ENCODE data around the gene WRAP73.

Gene WRAP73

DNA sequence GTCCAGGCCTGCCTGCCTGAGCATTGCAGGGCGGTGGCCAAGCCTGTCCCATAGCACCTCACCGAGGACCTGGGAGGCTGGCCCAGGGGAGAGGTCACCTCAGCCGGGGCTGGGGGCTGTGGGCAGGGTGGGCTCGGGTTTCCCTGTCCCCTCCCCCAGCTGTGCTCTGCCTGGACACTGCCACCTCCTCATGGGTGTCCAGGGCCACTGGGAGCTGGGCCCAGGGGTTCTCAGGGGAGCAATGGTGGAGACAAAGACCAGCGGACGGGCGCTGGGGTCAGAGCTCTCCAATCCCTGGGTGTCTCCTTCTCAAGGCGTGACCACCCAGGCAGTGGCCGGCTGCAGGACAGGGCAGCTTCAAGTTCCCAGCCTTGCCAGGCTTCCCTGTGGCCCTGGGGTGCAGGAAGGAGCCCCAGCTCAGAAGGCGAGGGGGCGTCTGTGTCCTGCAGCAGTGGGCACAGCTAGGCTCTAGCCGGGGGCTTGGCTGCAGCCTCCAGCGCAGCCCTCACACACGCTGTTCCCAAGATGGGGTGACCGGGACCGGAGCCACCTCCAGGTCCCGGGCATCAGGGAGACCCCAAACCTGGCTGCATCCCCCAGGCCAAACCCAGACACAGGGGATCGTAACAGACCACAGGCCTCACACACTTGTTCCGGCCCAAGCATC, 31.5 kb upstream of the WRAP73 start:
- no peaks in the 10 kb centered on the region for H3K79me2 ChIP-seq (ENCODE audit: low read length)
- H3K9me3 ChIP-seq (ENCODE audit: insufficient read depth, low read length), result no peaks in the 10 kb centered on the region
- no peak overlapping the region for H3K9ac ChIP-seq (ENCODE audit: low read length)
- no peak overlapping the region for H2AFZ ChIP-seq (ENCODE audit: low read depth, low read length)
- H3K27ac ChIP-seq (ENCODE audit: low read length), result no peak overlapping the region
- H3K4me3 ChIP-seq (ENCODE audit: low read length), result no peak overlapping the region
- H3K4me2 ChIP-seq (ENCODE audit: low read length), result peak overlapping the region; percentile 43; the same call in 1 of the 2 replicates
- TF ChIP-seq, protein P1, sequence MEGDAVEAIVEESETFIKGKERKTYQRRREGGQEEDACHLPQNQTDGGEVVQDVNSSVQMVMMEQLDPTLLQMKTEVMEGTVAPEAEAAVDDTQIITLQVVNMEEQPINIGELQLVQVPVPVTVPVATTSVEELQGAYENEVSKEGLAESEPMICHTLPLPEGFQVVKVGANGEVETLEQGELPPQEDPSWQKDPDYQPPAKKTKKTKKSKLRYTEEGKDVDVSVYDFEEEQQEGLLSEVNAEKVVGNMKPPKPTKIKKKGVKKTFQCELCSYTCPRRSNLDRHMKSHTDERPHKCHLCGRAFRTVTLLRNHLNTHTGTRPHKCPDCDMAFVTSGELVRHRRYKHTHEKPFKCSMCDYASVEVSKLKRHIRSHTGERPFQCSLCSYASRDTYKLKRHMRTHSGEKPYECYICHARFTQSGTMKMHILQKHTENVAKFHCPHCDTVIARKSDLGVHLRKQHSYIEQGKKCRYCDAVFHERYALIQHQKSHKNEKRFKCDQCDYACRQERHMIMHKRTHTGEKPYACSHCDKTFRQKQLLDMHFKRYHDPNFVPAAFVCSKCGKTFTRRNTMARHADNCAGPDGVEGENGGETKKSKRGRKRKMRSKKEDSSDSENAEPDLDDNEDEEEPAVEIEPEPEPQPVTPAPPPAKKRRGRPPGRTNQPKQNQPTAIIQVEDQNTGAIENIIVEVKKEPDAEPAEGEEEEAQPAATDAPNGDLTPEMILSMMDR (IDR thresholded peaks at IDR 0.05; ENCODE audit: low read depth, low read length), result no peak
- TF ChIP-seq EZH2phosphoT487 (IDR thresholded peaks at IDR 0.05; ENCODE audit: low read depth), result no peak
- peaks cover 53% of the 10 kb centered on the region for H3K4me1 ChIP-seq (ENCODE audit: low read length)
- H3K36me3 ChIP-seq (replicated peaks; ENCODE audit: low read depth, low read length), result no peaks in the 10 kb centered on the region
- H4K20me1 ChIP-seq (ENCODE audit: insufficient read depth, low read length), result no peaks in the 10 kb centered on the region
- H3K27me3 ChIP-seq (ENCODE audit: low read depth, low read length), result peaks cover 18% of the 10 kb centered on the region

DNA sequence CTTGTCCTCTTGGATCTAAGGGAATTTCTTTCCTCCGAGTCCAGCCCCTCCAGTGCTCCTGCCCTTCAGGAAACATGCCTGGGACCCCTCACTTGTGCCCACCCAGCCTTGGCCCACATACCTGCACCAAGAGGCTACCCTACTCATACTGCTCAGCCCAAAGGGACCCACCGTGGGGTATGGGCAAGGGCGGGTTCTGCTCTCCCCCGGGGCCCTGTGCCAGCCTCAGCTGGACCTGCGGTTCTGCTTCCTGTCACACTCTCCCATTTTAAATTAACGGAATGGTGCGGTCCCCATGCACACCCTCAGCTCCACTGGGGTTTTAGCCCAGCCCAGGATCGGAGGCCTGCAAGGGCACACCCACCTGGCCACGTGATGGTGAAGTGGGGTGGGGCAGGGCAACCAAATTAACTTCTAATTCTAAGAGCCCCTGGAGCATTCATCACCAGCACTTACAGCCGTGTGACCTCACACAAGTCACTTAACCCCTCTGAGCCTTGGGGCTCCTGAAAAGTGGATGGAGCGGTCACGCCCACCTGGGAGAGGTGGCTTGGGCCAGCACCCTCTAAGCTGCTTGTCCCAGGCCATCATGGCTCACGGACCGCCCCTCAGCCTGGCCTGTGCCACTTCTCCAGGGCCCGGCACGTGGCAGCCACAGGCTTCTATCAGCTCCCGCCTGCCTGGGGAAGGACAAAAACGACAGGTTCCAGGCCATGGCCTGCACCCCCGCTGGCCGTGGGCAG, 30.8 kb upstream of the WRAP73 start:
- no peaks in the 10 kb centered on the region for H3K79me2 ChIP-seq (ENCODE audit: low read length)
- H3K9me3 ChIP-seq (ENCODE audit: insufficient read depth, low read length), result no peaks in the 10 kb centered on the region
- H3K4me1 ChIP-seq (ENCODE audit: low read length), result peaks cover 54% of the 10 kb centered on the region
- H2AFZ ChIP-seq (ENCODE audit: low read depth, low read length), result no peak overlapping the region
- H3K9ac ChIP-seq (ENCODE audit: low read length), result no peak overlapping the region
- peak overlapping the region; percentile 43 for H3K4me2 ChIP-seq (ENCODE audit: low read length)
- TF ChIP-seq, protein P1 (IDR thresholded peaks at IDR 0.05; ENCODE audit: low read depth, low read length), result no peak
- TF ChIP-seq EZH2phosphoT487 (IDR thresholded peaks at IDR 0.05; ENCODE audit: low read depth), result no peak
- H4K20me1 ChIP-seq (ENCODE audit: insufficient read depth, low read length), result no peaks in the 10 kb centered on the region
- H3K27me3 ChIP-seq (ENCODE audit: low read depth, low read length), result peaks cover 15% of the 10 kb centered on the region
- peak overlapping the region; percentile 32; the same call in 1 of the 2 replicates for H3K4me3 ChIP-seq (ENCODE audit: low read length)
- H3K27ac ChIP-seq (ENCODE audit: low read length), result no peak overlapping the region
- no peaks in the 10 kb centered on the region for H3K36me3 ChIP-seq (replicated peaks; ENCODE audit: low read depth, low read length)

DNA sequence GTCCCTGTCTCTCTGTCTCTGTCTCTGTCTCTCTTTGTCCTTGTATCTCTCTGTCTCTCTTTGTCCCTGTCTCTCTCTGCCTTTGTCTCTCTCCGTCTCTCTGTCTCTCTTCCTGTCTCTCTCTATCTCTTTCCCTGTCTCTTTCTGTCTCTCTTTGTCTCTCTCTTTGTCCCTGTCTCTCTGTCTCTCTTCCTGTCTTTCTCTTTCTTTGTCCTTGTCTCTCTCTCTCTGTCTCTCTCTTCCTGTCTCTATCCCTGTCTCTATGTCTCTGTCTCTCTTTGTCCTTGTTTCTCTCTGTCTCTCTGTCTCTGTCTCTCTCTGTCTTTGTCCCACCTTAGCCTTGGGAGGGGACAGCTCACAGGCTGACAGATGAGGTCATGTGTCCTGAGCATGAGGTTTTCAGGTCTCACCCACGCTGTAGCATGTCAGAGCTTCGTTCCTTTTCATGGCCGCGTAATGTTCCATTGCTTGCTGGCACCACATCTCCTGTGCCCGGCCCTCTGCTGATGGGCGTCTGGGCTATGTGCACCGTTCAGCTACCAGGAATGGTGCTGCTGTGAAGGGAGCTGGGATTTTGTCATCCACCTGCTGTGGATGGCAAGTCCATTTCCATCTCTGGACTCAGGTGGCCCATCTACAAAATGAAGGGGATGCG, 30.0 kb upstream of the WRAP73 start:
- TF ChIP-seq, protein P1 (IDR thresholded peaks at IDR 0.05; ENCODE audit: low read depth, low read length), result no peak
- TF ChIP-seq EZH2phosphoT487 (IDR thresholded peaks at IDR 0.05; ENCODE audit: low read depth), result no peak
- Histone ChIP-seq H3K9me3 (ENCODE audit: insufficient read depth, low read length) (no peaks in the 10 kb centered on the region), H4K20me1 (ENCODE audit: insufficient read depth, low read length) (no peaks in the 10 kb centered on the region), H3K79me2 (ENCODE audit: low read length) (no peaks in the 10 kb centered on the region), H3K9ac (ENCODE audit: low read length) (no peak overlapping the region), H3K4me2 (ENCODE audit: low read length) (peak overlapping the region; percentile 43; the same call in 1 of the 2 replicates), H2AFZ (ENCODE audit: low read depth, low read length) (no peak overlapping the region), H3K36me3 (replicated peaks; ENCODE audit: low read depth, low read length) (no peaks in the 10 kb centered on the region), H3K4me3 (ENCODE audit: low read length) (peak overlapping the region; percentile 32; the same call in 1 of the 2 replicates), H3K4me1 (ENCODE audit: low read length) (peaks cover 60% of the 10 kb centered on the region), H3K27me3 (ENCODE audit: low read depth, low read length) (peaks cover 15% of the 10 kb centered on the region), H3K27ac (ENCODE audit: low read length) (no peak overlapping the region)

DNA sequence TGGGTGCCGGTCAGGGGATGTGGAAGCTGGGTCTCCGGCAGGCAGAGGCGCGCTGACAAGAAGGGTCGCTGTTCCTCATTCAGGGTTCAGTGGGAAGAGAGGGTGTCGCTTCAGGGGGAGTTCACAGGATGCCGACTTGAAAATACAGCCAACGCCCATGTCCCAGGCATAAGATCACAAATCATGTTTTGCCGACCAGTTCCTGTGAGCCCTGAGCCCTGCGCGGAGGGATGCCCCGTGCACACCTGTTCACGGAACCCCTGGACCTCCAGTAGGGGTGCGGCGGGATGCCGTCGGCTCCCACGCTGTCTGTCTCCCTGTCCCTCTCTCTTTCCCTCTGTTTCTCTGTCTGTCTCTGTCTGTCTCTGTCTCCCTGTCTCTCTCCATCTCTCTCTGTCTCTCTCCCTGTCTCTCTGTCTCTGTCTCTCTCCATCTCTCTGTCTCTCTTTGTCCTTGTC, 29.2 kb upstream of the WRAP73 start:
- no peaks in the 10 kb centered on the region for H4K20me1 ChIP-seq (ENCODE audit: insufficient read depth, low read length)
- H3K36me3 ChIP-seq (replicated peaks; ENCODE audit: low read depth, low read length), result no peaks in the 10 kb centered on the region
- TF ChIP-seq, protein P1 (IDR thresholded peaks at IDR 0.05; ENCODE audit: low read depth, low read length), result no peak
- no peak for TF ChIP-seq EZH2phosphoT487 (IDR thresholded peaks at IDR 0.05; ENCODE audit: low read depth)
- peaks cover 68% of the 10 kb centered on the region for H3K4me1 ChIP-seq (ENCODE audit: low read length)
- no peaks in the 10 kb centered on the region for H3K79me2 ChIP-seq (ENCODE audit: low read length)
- H3K9ac ChIP-seq (ENCODE audit: low read length), result peak overlapping the region; percentile 50; the same call in 1 of the 2 replicates
- peak overlapping the region; percentile 100 for H3K4me2 ChIP-seq (ENCODE audit: low read length)
- peak overlapping the region; percentile 77; the same call in 1 of the 2 replicates for H3K4me3 ChIP-seq (ENCODE audit: low read length)
- H3K27ac ChIP-seq (ENCODE audit: low read length), result peak overlapping the region; percentile 92; the same call in 1 of the 2 replicates
- peaks cover 15% of the 10 kb centered on the region for H3K27me3 ChIP-seq (ENCODE audit: low read depth, low read length)
- H3K9me3 ChIP-seq (ENCODE audit: insufficient read depth, low read length), result no peaks in the 10 kb centered on the region
- no peak overlapping the region for H2AFZ ChIP-seq (ENCODE audit: low read depth, low read length)

Data from OCI-LY3 (cell line).